ENCODE measurements around the gene RAB3B.

The RAB3B gene

DNA sequence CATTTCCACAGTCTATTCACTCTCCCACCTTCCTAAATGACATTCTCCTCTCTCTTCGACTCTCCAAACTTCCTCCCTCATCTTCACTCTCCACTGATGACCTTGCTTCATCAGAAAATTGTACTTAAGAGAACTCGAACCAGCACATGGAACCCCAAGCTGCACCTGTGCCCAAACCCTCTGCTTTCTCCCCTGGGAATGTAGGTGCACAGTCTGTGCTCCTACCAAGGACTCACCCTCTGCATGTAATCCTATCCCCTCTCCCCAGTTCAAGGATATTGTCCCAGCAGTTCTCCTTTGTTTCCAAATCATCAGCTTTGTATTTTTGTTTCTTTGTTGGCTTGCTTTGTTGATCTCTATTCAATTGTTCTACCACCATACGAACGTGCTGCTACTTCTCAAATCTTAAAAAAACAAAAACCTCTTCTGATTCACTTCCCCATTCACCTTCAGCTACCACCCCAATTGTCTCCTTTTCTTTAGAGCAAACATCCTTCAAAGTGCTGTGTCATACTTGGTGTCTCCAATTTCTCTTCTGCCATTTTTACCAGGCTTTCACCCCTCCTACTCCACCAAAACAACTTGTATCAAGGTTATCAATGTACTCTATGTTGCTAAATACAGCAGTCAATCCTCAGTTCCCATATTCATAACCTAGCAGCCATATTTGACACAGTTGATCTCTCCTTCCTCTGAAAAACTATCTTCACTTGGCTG lies 26.8 kb downstream of the RAB3B start:
- H3K36me3 ChIP-seq (ENCODE audit: insufficient read depth, low read length): peaks cover 6% of the 10 kb centered on the region
- no peaks in the 10 kb centered on the region for H3K27me3 ChIP-seq (ENCODE audit: control insufficient read depth, insufficient read depth, low read length)
- H3K4me1 ChIP-seq (ENCODE audit: control insufficient read depth, insufficient read depth, low read length): peaks cover 19% of the 10 kb centered on the region
- no peaks in the 10 kb centered on the region for H3K9me3 ChIP-seq (replicated peaks; ENCODE audit: low read length)
- H3K9ac ChIP-seq (ENCODE audit: low read depth, low read length): no peak overlapping the region
- H3K4me3 ChIP-seq (ENCODE audit: low read length): no peak overlapping the region
- H3K4me2 ChIP-seq (ENCODE audit: low read length): no peak overlapping the region

GRCh38 chr1:51962486-51963356 lies 27.8 kb downstream of the RAB3B start:
- Histone ChIP-seq H3K4me3 (ENCODE audit: low read length) (no peak overlapping the region), H3K9ac (ENCODE audit: low read depth, low read length) (no peak overlapping the region), H3K4me1 (ENCODE audit: control insufficient read depth, insufficient read depth, low read length) (peaks cover 15% of the 10 kb centered on the region), H3K4me2 (ENCODE audit: low read length) (no peak overlapping the region), H3K27me3 (ENCODE audit: control insufficient read depth, insufficient read depth, low read length) (no peaks in the 10 kb centered on the region), H3K36me3 (ENCODE audit: insufficient read depth, low read length) (peaks cover 6% of the 10 kb centered on the region), H3K9me3 (replicated peaks; ENCODE audit: low read length) (no peaks in the 10 kb centered on the region)

DNA sequence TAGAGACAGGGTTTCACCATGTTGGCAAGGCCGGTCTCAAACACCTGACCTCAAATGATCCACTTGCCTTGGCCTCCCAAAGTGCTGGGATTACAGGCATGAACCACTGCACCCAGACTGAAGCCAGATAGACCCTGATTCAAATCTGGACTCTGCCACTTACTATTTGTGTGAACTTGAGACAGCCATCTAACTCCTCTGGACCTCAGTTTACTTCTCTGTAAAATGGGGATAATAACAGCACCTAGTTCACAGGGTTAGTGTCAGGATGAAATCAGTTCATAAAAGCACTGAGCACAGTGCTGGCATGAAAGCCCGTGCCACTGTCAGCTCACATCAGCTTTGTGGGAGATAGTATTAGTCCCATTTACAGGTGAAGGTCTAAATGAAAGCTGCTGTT lies 28.5 kb downstream of the RAB3B start:
- Histone ChIP-seq H3K9ac (ENCODE audit: low read depth, low read length) (no peak overlapping the region), H3K27me3 (ENCODE audit: control insufficient read depth, insufficient read depth, low read length) (no peaks in the 10 kb centered on the region), H3K4me3 (ENCODE audit: low read length) (no peak overlapping the region), H3K9me3 (replicated peaks; ENCODE audit: low read length) (no peaks in the 10 kb centered on the region), H3K4me2 (ENCODE audit: low read length) (no peak overlapping the region), H3K36me3 (ENCODE audit: insufficient read depth, low read length) (peaks cover 6% of the 10 kb centered on the region), H3K4me1 (ENCODE audit: control insufficient read depth, insufficient read depth, low read length) (peaks cover 15% of the 10 kb centered on the region)

- H3K4me2 ChIP-seq (ENCODE audit: low read length): no peak overlapping the region
- no peaks in the 10 kb centered on the region for H3K9me3 ChIP-seq (replicated peaks; ENCODE audit: low read length)
- no peak overlapping the region for H3K4me3 ChIP-seq (ENCODE audit: low read length)
- peaks cover 6% of the 10 kb centered on the region for H3K36me3 ChIP-seq (ENCODE audit: insufficient read depth, low read length)
- H3K4me1 ChIP-seq (ENCODE audit: control insufficient read depth, insufficient read depth, low read length): peaks cover 20% of the 10 kb centered on the region
- no peaks in the 10 kb centered on the region for H3K27me3 ChIP-seq (ENCODE audit: control insufficient read depth, insufficient read depth, low read length)
- no peak overlapping the region for H3K9ac ChIP-seq (ENCODE audit: low read depth, low read length)
Observed at GRCh38 chr1:51961231-51961630, 29.3 kb downstream of the RAB3B start.

DNA sequence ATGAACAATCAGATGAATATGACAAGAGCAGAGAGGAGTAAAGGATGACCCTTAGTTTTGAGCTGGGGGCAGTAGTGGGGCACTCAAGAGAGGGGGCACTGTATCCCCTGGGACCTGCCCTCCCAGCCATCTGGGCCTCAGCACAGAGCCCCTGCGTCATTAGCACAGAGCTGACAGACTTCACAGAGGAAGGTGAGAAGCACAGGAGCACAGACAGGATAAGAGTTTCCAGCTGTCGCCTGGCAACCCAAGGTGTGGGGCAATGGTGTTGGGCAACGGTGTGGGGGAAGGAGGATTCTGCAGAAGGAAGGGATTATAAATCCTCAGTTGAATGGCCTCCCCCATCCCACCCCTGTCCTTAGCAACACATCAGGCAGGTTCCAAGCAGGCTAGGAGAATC lies 30.2 kb downstream of the RAB3B start:
- Histone ChIP-seq H3K4me3 (ENCODE audit: low read length) (no peak overlapping the region), H3K9ac (ENCODE audit: low read depth, low read length) (no peak overlapping the region), H3K27me3 (ENCODE audit: control insufficient read depth, insufficient read depth, low read length) (no peaks in the 10 kb centered on the region), H3K4me2 (ENCODE audit: low read length) (no peak overlapping the region), H3K9me3 (replicated peaks; ENCODE audit: low read length) (no peaks in the 10 kb centered on the region), H3K4me1 (ENCODE audit: control insufficient read depth, insufficient read depth, low read length) (peaks cover 20% of the 10 kb centered on the region), H3K36me3 (ENCODE audit: insufficient read depth, low read length) (no peaks in the 10 kb centered on the region)

DNA sequence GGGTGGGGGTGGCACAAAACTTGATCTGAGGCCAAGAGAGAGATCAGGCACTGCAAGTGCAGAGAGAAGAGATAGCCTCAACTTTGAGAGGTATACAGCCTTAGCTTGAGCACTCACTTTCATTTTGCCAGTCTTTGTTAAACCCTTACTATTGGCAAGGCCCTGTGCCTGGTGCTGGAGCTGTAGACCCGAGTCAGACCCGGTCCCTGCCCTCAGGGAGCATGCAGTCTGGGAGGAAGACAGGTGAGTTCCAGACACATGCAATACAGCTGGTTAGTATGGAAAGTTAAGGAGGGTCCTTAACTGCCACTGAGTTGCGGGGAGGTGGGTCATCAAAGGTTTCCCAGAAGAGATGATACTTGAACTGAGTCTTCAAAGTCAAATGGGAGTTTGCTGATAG lies 31.7 kb downstream of the RAB3B start:
- Histone ChIP-seq H3K9me3 (replicated peaks; ENCODE audit: low read length) (no peaks in the 10 kb centered on the region), H3K27me3 (ENCODE audit: control insufficient read depth, insufficient read depth, low read length) (no peaks in the 10 kb centered on the region), H3K9ac (ENCODE audit: low read depth, low read length) (no peak overlapping the region), H3K4me1 (ENCODE audit: control insufficient read depth, insufficient read depth, low read length) (peaks cover 16% of the 10 kb centered on the region), H3K4me3 (ENCODE audit: low read length) (no peak overlapping the region), H3K4me2 (ENCODE audit: low read length) (no peak overlapping the region), H3K36me3 (ENCODE audit: insufficient read depth, low read length) (no peaks in the 10 kb centered on the region)

DNA sequence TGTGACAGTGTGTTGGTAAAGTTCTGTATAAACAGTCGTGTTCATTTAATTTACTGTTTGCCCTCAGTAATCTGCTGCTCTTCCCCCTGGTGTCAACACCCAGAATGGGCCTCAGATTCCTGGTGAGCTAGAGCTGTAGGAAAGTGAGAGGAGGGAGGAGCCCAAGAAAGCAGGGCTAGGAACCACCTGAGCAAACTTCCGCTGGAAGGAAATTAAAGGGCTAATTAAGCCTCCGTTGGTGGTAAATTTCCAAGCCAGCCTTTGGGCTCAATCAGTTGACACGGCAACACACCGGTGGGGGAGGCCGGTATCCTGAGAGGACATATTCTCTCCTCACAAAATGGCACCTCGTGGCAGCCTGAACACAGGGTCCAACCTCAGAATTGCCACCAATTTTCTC lies 32.9 kb downstream of the RAB3B start:
- H3K4me1 ChIP-seq (ENCODE audit: control insufficient read depth, insufficient read depth, low read length): peaks cover 7% of the 10 kb centered on the region
- H3K4me2 ChIP-seq (ENCODE audit: low read length): no peak overlapping the region
- no peak overlapping the region for H3K4me3 ChIP-seq (ENCODE audit: low read length)
- H3K9ac ChIP-seq (ENCODE audit: low read depth, low read length): no peak overlapping the region
- no peaks in the 10 kb centered on the region for H3K9me3 ChIP-seq (replicated peaks; ENCODE audit: low read length)
- H3K27me3 ChIP-seq (ENCODE audit: control insufficient read depth, insufficient read depth, low read length): no peaks in the 10 kb centered on the region
- no peaks in the 10 kb centered on the region for H3K36me3 ChIP-seq (ENCODE audit: insufficient read depth, low read length)

DNA sequence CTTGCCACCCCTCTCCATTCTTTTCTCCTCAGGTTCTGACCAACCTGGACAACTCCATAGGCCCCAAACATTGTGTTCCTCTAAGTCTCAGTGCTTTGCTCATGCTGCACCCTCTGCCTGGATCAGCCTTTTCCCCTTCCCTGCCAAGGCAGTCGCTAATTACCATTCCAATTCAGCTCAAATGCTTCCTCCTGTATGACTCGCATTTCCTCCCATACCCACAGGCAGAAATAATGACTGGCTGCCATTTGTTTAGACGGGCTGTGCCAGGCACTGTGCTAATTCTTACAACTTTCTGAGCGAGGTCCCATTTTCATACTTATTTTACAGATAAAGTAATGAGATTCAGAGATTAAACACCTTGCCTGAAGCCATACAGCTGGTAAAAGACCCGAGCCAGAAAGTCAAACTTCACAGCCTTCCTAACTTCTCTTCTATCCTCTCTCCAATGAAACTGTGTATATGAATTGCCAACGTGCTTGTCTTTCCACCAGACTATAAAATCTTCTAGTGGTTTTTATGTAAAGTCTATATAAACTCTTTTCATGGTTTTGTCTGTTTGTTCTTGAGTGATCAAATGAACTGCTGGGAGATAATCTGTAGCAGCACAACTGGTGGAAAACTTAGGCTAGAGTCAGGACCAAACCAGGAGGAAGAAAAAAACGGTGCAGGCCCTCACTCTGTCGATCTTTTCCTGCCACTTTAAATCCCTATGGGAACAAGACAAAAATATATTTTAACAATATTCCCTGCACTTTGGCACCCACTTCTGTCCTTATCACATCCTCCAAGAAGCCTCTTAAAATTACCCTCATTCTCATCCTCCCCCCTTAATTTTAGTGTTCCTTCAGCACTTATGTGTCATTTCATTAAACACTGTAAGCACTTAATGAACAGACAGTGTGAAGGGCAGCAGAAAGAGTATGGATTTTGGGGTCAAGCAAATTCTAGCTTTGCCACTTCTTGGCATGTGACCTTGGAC lies 33.7 kb downstream of the RAB3B start:
- Histone ChIP-seq H3K4me2 (ENCODE audit: low read length) (no peak overlapping the region), H3K9ac (ENCODE audit: low read depth, low read length) (no peak overlapping the region), H3K36me3 (ENCODE audit: insufficient read depth, low read length) (no peaks in the 10 kb centered on the region), H3K4me1 (ENCODE audit: control insufficient read depth, insufficient read depth, low read length) (peaks cover 5% of the 10 kb centered on the region), H3K27me3 (ENCODE audit: control insufficient read depth, insufficient read depth, low read length) (no peaks in the 10 kb centered on the region), H3K9me3 (replicated peaks; ENCODE audit: low read length) (no peaks in the 10 kb centered on the region), H3K4me3 (ENCODE audit: low read length) (no peak overlapping the region)

DNA sequence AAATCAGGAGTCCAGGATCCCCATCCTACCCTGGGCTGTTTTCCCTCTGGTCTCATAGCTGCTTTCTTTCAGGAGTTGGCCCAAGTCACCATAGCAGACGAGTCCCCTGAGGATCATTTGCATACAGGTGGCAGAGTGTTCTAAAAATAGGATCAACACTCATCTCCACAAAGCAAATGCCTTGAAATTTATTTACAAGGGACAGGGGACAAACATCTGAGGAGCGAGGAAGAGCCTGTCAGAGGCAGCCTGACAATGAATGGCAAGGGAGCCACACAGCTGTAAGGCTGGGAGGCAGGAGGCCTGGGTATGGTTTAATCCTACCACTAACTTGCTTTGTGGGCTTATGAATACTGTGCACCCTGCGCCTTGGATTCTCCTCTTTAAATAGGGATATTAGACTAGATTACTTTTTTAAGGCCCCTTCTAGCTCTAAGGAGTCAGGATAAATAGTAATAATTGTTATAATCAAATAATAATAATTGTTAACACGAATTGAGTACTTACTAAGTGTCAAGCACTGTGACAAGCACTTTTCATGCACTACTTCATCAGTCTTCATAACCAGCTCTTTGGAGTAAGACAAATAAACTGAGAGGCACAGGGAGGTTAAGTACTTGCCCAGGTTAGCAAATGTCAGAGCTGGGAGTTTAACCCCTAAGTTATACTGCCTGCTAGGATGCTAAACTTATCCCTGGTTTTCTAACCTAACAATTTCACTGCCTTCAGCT lies 34.5 kb downstream of the RAB3B start:
- Histone ChIP-seq H3K27me3 (ENCODE audit: control insufficient read depth, insufficient read depth, low read length) (no peaks in the 10 kb centered on the region), H3K4me3 (ENCODE audit: low read length) (no peak overlapping the region), H3K9ac (ENCODE audit: low read depth, low read length) (no peak overlapping the region), H3K36me3 (ENCODE audit: insufficient read depth, low read length) (no peaks in the 10 kb centered on the region), H3K4me2 (ENCODE audit: low read length) (no peak overlapping the region), H3K4me1 (ENCODE audit: control insufficient read depth, insufficient read depth, low read length) (peaks cover 5% of the 10 kb centered on the region), H3K9me3 (replicated peaks; ENCODE audit: low read length) (no peaks in the 10 kb centered on the region)

GRCh38 chr1:51954783-51955182 lies 35.7 kb downstream of the RAB3B start:
- no peak overlapping the region for H3K4me3 ChIP-seq (ENCODE audit: low read length)
- no peaks in the 10 kb centered on the region for H3K36me3 ChIP-seq (ENCODE audit: insufficient read depth, low read length)
- peaks cover 5% of the 10 kb centered on the region for H3K4me1 ChIP-seq (ENCODE audit: control insufficient read depth, insufficient read depth, low read length)
- no peak overlapping the region for H3K4me2 ChIP-seq (ENCODE audit: low read length)
- H3K9me3 ChIP-seq (replicated peaks; ENCODE audit: low read length): no peaks in the 10 kb centered on the region
- no peaks in the 10 kb centered on the region for H3K27me3 ChIP-seq (ENCODE audit: control insufficient read depth, insufficient read depth, low read length)
- H3K9ac ChIP-seq (ENCODE audit: low read depth, low read length): no peak overlapping the region

All from skeletal muscle satellite cell (primary cell).